Measurements from ENCODE around the gene OPN1MW2. TPM values are rescaled to one million over a fixed set of nuclear protein-coding genes. Genes with fewer than 3 reads are reported as not detected.
"Not testable (repeated sequence)": the region's sequence is repeated elsewhere in the genome, so short reads cannot be mapped to it uniquely, and the experiment has no call there.

OPN1MW2 gene
- total RNA-seq (2021): not detected in 3 replicates
- not detected for Bru-seq, nascent RNA
- long read RNA-seq, experiment 1: 0 reads
- long read RNA-seq, experiment 2: 0 reads
- long read RNA-seq, experiment 3: 0 reads

DNA sequence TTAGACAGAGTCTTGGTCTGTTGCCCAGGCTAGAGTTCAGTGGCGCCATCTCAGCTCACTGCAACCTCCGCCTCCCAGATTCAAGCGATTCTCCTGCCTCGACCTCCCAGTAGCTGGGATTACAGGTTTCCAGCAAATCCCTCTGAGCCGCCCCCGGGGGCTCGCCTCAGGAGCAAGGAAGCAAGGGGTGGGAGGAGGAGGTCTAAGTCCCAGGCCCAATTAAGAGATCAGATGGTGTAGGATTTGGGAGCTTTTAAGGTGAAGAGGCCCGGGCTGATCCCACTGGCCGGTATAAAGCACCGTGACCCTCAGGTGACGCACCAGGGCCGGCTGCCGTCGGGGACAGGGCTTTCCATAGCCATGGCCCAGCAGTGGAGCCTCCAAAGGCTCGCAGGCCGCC lies at the start of gene OPN1MW2:
TSS of gene OPN1MW2 (plus strand) at position 301 of the 400 bp plus-strand sequence. CDS start at position 361, 60 bp downstream.
- POLR2A ChIA-PET; CTCF ChIA-PET; H3K27me3 Mint-ChIP-seq (ENCODE audit: low read depth); H3K4me1 Mint-ChIP-seq; H3K27ac Mint-ChIP-seq; ATAC-seq; DNase-seq (ENCODE audit: low spot score); H3K9me3 Mint-ChIP-seq; H3K4me3 Mint-ChIP-seq; H3K36me3 Mint-ChIP-seq: not testable (repeated sequence)

DNA sequence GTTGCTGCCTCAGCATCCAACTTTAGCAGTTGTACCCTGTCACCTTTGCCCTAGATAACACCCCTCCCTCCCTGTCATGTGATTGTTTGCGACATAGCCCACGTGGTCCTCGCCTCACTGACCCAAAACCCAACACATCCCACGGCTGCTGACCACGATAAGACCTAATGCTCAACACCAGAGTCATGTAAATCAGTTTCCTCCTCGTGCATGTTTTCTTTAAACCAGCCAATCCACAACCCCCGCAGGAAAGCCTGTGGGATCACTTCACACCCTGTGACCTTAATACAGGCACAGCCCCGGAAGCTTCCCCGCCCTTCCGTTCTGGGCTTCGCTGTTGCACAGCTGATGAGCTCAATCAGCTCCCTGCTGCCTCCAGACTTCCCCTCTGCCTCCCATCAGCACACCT lies 47.0 kb upstream of the OPN1MW2 start:
- H3K36me3 Mint-ChIP-seq; POLR2A ChIA-PET; DNase-seq (ENCODE audit: low spot score); H3K27me3 Mint-ChIP-seq (ENCODE audit: low read depth); CTCF ChIA-PET; H3K9me3 Mint-ChIP-seq; H3K4me1 Mint-ChIP-seq; H3K4me3 Mint-ChIP-seq; H3K27ac Mint-ChIP-seq: not testable (repeated sequence)
- ATAC-seq: 0 out of 2 replicates have a peak, but pooled peaks have one; percentile 26

DNA sequence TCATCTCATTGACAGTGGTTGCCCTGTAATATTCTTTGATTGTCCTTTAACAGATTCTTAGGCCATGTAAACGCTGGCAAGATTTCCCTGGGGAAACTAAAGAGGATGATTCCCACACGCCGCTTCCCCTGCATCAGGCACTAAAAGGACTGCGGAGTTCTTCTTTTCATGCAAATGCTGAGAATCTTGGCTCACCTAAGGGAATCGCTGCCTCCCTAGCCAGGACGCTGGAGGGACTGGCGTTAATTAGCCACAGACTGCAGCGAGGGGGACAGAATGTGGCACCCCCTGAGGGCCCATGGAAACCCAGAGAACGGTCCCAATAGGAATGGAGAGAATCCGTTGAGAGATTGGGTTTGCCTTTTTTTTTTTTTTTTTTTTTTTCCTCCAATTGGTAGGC lies 45.2 kb upstream of the OPN1MW2 start:
- H3K9me3 Mint-ChIP-seq; H3K27me3 Mint-ChIP-seq (ENCODE audit: low read depth); CTCF ChIA-PET; POLR2A ChIA-PET; H3K4me3 Mint-ChIP-seq; DNase-seq (ENCODE audit: low spot score); H3K27ac Mint-ChIP-seq; H3K36me3 Mint-ChIP-seq; H3K4me1 Mint-ChIP-seq: not testable (repeated sequence)
- ATAC-seq: peak; percentile 64

DNA sequence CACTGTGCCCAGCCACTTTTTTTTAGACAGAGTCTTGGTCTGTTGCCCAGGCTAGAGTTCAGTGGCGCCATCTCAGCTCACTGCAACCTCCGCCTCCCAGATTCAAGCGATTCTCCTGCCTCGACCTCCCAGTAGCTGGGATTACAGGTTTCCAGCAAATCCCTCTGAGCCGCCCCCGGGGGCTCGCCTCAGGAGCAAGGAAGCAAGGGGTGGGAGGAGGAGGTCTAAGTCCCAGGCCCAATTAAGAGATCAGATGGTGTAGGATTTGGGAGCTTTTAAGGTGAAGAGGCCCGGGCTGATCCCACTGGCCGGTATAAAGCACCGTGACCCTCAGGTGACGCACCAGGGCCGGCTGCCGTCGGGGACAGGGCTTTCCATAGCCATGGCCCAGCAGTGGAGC lies 37.3 kb upstream of the OPN1MW2 start, which contains the start of gene OPN1MW:
TSS of gene OPN1MW (plus strand) at position 301 of the 400 bp plus-strand sequence. CDS start at position 383, 82 bp downstream.
- DNase-seq (ENCODE audit: low spot score); POLR2A ChIA-PET; H3K4me1 Mint-ChIP-seq; ATAC-seq; H3K27me3 Mint-ChIP-seq (ENCODE audit: low read depth); H3K4me3 Mint-ChIP-seq; H3K9me3 Mint-ChIP-seq; H3K36me3 Mint-ChIP-seq; CTCF ChIA-PET; H3K27ac Mint-ChIP-seq: not testable (repeated sequence)

DNA sequence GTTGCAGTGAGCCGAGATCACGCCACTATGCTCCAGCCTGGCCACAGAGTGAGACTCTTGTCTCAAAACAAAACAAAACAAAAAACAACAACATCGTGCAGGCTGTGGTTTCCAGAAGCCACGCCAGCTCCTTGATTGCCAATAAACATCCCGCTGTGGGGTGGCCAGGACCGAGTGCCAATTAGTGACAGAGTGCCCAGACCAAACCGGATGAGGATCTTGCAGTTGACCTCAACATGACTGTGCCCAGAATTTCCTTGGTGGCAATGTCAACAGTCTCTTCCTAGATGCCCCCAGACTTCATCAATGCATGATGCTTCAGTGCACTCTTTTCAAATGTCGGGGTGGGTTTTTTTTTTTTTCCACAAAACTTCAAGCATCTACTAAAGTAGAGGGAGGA lies 35.8 kb upstream of the OPN1MW2 start:
- H3K27ac Mint-ChIP-seq; DNase-seq (ENCODE audit: low spot score); H3K27me3 Mint-ChIP-seq (ENCODE audit: low read depth); ATAC-seq; CTCF ChIA-PET; H3K4me3 Mint-ChIP-seq; H3K9me3 Mint-ChIP-seq; H3K4me1 Mint-ChIP-seq; H3K36me3 Mint-ChIP-seq; POLR2A ChIA-PET: not testable (repeated sequence)

DNA sequence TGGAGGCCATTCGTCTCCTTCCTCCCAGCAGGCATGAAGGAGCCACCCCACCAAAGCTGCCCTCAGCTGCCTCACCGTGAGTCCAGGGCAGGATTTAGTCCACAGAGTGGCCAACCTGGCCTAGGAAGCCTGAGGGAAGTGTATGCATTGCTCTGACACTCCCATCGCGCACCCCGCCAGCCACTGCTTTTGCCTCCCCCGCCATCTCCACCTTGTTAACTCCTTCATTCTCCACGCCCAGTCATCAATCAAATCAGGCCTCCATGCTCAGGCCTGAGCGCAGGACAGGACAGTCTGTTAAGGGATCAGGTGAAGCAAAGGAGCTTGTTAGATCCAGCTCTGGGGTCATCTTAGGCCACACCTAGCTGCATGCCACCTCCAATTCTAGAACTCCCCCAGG lies 26.7 kb upstream of the OPN1MW2 start:
- ATAC-seq; H3K27ac Mint-ChIP-seq; CTCF ChIA-PET; DNase-seq (ENCODE audit: low spot score); POLR2A ChIA-PET; H3K9me3 Mint-ChIP-seq; H3K4me3 Mint-ChIP-seq; H3K27me3 Mint-ChIP-seq (ENCODE audit: low read depth); H3K4me1 Mint-ChIP-seq; H3K36me3 Mint-ChIP-seq: not testable (repeated sequence)

DNA sequence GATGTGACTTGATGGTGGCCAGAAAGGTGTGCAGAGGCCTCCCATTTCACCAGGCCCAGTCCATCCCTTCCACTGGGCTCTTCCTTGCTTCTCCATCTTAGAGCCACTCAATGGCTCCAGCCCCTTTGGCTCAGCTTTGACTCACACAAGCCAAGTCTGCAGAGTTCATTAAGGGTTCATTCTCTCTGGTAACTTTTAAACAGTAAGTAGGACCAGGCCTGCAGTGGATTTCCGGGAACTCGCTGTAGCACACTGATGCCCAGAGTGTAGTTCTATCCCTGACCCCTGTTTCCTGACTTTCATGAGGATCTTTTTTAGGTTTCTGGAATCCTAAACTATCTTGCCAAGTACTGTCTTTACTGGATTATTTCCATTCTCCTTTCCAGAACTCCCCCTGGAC lies 25.2 kb upstream of the OPN1MW2 start:
- H3K27me3 Mint-ChIP-seq (ENCODE audit: low read depth); POLR2A ChIA-PET; CTCF ChIA-PET; H3K36me3 Mint-ChIP-seq; H3K4me1 Mint-ChIP-seq; ATAC-seq; H3K27ac Mint-ChIP-seq; H3K9me3 Mint-ChIP-seq; H3K4me3 Mint-ChIP-seq; DNase-seq (ENCODE audit: low spot score): not testable (repeated sequence)

DNA sequence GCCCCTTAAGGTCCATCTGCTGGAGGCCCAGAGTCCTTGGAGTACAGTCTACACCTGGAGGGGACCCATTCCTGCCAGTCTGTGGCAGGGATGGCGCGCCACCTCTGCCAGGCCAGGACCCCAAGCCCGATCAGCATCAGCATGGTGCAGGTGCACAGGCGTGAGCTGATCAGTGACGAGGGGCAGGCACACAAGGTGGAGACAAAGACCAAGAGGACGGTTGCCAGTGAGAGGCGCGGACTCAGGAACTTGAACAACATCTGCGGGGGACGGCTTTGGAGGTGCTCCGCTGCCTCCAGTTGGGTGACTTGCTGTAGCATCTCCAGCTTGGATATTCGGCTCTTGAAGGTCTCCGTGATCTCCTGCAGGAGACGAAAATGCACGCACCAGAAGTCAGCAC lies 23.1 kb upstream of the OPN1MW2 start:
- POLR2A ChIA-PET, ATAC-seq: not testable (repeated sequence)

DNA sequence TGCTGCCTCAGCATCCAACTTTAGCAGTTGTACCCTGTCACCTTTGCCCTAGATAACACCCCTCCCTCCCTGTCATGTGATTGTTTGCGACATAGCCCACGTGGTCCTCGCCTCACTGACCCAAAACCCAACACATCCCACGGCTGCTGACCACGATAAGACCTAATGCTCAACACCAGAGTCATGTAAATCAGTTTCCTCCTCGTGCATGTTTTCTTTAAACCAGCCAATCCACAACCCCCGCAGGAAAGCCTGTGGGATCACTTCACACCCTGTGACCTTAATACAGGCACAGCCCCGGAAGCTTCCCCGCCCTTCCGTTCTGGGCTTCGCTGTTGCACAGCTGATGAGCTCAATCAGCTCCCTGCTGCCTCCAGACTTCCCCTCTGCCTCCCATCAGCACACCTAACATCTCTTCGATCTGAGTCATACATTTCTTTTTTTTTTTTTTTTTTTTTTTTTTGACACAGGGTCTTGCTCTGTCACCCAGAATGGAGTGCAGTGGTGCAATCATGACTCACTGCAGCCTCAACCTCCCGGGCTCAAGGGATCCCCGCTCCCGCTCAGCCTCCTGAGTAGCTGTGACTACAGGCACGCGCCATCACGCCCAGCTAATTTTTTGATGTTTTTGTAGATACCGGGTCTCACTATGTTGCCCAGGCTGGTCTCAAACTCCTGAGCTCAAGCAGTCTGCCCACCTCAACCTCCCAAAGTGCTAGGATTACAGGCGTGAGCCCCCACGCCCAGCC lies 9.7 kb upstream of the OPN1MW2 start:
- H3K4me1 Mint-ChIP-seq; CTCF ChIA-PET; H3K9me3 Mint-ChIP-seq; H3K27ac Mint-ChIP-seq; DNase-seq (ENCODE audit: low spot score); H3K27me3 Mint-ChIP-seq (ENCODE audit: low read depth); ATAC-seq; H3K36me3 Mint-ChIP-seq; H3K4me3 Mint-ChIP-seq; POLR2A ChIA-PET: not testable (repeated sequence)

More for the DNA sequence above, 23.1 kb upstream of the OPN1MW2 start:
- CTCF ChIA-PET; H3K9me3 Mint-ChIP-seq; DNase-seq (ENCODE audit: low spot score); H3K4me1 Mint-ChIP-seq; H3K27me3 Mint-ChIP-seq (ENCODE audit: low read depth); H3K36me3 Mint-ChIP-seq; H3K4me3 Mint-ChIP-seq; H3K27ac Mint-ChIP-seq: not testable (repeated sequence)

DNA sequence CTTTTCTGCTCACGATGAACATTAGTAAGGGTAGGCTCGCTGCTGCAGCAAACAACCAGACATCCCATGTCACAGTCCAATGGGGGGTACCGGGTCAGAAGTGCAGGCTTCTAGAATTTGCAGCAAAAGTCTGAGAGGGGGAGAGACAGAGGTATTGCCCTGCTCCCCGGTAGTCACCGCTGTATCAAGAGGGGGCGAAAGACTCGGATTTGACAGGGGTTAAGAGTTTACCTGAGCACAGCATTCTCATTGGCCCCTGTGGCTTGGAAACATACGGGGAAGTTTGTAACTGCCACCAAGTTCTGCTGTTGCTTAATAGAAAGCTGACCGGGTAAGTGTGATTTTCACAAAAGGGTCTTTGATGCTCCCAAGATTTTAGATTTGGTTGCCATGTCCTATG lies 8.5 kb upstream of the OPN1MW2 start:
- H3K4me3 Mint-ChIP-seq; H3K9me3 Mint-ChIP-seq; CTCF ChIA-PET; H3K27ac Mint-ChIP-seq; H3K4me1 Mint-ChIP-seq; H3K36me3 Mint-ChIP-seq; DNase-seq (ENCODE audit: low spot score); H3K27me3 Mint-ChIP-seq (ENCODE audit: low read depth); POLR2A ChIA-PET: not testable (repeated sequence)
- peak; percentile 62 for ATAC-seq

DNA sequence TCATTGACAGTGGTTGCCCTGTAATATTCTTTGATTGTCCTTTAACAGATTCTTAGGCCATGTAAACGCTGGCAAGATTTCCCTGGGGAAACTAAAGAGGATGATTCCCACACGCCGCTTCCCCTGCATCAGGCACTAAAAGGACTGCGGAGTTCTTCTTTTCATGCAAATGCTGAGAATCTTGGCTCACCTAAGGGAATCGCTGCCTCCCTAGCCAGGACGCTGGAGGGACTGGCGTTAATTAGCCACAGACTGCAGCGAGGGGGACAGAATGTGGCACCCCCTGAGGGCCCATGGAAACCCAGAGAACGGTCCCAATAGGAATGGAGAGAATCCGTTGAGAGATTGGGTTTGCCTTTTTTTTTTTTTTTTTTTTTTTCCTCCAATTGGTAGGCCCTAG lies 8.1 kb upstream of the OPN1MW2 start:
- ATAC-seq: peak; percentile 66
- H3K4me1 Mint-ChIP-seq; H3K36me3 Mint-ChIP-seq; POLR2A ChIA-PET; H3K27me3 Mint-ChIP-seq (ENCODE audit: low read depth); H3K27ac Mint-ChIP-seq; DNase-seq (ENCODE audit: low spot score); H3K9me3 Mint-ChIP-seq; CTCF ChIA-PET; H3K4me3 Mint-ChIP-seq: not testable (repeated sequence)

DNA sequence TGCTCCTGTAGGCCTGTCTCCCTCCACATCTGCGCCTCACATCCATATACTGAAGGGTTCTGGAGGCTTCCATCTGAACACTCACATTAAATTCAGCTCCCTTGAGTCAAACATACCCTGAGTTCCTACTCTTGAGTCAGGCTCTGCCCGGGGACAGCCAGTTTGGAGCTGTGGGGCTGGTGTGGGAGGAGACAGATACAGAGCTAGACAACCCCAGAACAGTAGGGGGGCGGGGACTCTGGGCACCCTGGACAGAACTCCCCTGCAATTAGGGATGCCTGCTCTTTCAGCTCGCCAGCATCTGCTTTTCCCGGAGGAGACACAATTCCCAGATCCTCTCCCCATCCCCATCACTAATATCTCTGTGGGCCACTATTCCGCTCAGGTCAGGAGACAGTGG lies 5.7 kb downstream of the OPN1MW2 start:
- CTCF ChIA-PET; H3K4me1 Mint-ChIP-seq; H3K36me3 Mint-ChIP-seq; H3K9me3 Mint-ChIP-seq; ATAC-seq; POLR2A ChIA-PET; H3K27ac Mint-ChIP-seq; H3K4me3 Mint-ChIP-seq; H3K27me3 Mint-ChIP-seq (ENCODE audit: low read depth); DNase-seq (ENCODE audit: low spot score): not testable (repeated sequence)

DNA sequence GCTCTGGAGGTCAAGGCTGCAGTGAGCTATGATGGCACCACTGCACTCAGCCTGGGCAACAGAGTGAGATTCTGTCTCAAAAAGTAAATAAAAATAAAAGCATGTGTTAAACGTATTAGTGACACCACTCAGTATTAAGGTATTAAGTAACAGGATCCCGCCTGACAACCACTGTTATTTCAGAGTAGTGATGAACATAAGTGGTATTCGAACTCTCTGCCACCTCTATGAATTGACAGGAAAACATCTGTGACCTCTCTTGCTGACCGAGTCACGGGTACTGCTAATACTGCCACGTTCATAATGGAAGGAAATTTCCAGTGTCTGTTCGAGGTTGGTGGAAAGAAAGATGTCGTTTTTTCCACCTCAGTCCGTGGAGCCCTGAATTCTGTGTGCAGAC lies 7.2 kb downstream of the OPN1MW2 start:
- CTCF ChIA-PET; H3K4me3 Mint-ChIP-seq; H3K9me3 Mint-ChIP-seq; ATAC-seq; DNase-seq (ENCODE audit: low spot score); H3K27ac Mint-ChIP-seq; POLR2A ChIA-PET; H3K4me1 Mint-ChIP-seq; H3K36me3 Mint-ChIP-seq; H3K27me3 Mint-ChIP-seq (ENCODE audit: low read depth): not testable (repeated sequence)
